ENCODE data around the gene MRNIP.

The MRNIP gene, protein sequence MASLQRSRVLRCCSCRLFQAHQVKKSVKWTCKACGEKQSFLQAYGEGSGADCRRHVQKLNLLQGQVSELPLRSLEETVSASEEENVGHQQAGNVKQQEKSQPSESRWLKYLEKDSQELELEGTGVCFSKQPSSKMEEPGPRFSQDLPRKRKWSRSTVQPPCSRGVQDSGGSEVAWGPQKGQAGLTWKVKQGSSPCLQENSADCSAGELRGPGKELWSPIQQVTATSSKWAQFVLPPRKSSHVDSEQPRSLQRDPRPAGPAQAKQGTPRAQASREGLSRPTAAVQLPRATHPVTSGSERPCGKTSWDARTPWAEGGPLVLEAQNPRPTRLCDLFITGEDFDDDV

GRCh38 chr5:179858586-179859427 lies at the start of gene MRNIP:
TSS of gene MRNIP (minus strand) at chr5:179858817. CDS start at chr5:179858796, 21 bp downstream.
- peak; percentile 95 for DNase-seq

DNA sequence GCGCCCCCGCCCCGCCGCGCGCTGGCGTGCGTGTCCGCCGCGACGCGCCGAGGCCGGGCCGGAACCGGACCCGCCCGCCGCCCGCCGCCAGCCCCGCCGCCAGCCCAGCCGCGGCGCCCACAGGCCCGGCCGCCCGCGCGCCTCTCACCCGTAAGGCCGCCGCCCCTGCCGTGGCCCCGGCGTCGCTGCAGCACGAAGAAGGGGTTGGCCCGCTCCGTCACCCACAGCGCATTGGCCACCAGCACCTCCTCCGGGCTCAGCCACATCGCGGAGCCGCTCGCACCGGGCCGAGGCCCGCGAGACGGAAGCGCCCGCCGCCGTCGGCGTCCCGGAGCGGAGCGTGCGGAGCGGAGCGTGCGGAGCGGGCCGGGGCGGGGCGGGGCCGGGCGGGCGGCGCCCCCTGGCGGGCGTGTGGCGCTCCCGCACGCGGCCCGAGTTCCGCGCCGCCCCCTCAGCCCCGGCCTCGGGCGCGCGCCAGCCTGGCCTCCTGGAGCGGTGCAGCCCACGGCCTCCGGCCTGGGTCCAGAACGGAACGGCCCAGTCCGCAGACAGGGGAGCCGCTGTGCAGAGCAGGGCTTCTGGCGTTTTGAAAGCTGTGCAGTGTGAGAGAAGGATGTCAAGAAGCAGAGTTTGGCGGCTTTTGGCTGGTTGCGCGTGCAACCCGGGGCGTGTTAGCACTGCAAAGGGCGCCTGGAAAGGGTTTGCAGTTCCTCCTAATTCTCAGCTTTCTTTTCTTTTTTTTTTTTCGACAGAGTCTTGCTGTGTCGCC lies 49.1 kb upstream of the MRNIP start, which contains the start of gene TBC1D9B:
Gene TBC1D9B, minus strand, starts transcription at position 342 of the 769 bp plus-strand sequence. Its CDS starts 76 bp downstream, at position 266.
- peak; percentile 89 for DNase-seq

- peak; percentile 72 for DNase-seq
Measured at GRCh38 chr5:179906795-179907555, 48.4 kb upstream of the MRNIP start.

DNA sequence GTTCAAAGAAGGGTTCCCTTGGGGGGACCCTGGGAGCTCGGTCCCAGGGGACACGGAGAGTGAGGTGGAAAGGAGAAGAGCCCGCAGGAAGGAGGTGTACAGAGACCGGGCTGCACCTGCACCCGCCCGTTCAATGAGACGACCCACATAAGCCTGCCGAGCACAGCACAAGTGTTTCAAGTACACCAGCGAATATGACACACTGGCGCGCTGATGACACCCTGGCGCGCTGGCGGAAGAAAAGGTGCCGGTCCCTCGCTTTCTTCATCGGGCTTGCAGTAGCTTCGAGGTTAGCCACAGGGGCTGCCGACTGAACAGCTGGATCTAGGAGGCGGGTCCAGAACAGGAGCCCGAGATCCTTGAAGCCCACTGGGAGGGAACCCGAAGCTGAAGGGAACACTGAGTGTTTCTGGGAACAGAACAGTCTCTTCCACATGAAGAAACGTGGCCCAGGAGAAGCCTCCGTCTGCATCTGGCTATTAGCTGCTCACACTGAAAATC lies 47.7 kb upstream of the MRNIP start:
- no peak for DNase-seq

DNA sequence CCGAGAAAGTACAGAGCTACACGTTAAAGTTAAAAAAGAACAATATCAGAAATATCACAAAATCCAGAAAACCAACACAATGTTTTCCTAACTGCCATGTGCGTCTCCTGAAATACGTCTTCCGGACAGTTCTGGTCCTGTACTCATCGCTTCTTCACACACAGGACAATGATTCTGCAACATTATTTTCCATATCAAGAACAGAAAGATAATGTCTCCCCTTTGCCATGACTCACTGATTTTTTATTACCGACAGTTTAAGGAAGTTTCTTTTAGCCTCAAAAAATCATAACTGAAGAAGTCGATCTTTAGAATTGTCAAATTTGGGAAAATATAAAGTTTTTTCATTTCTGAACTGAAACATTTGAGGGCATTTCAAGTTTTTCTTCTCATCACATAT lies 46.5 kb upstream of the MRNIP start:
- DNase-seq, result no peak

DNA sequence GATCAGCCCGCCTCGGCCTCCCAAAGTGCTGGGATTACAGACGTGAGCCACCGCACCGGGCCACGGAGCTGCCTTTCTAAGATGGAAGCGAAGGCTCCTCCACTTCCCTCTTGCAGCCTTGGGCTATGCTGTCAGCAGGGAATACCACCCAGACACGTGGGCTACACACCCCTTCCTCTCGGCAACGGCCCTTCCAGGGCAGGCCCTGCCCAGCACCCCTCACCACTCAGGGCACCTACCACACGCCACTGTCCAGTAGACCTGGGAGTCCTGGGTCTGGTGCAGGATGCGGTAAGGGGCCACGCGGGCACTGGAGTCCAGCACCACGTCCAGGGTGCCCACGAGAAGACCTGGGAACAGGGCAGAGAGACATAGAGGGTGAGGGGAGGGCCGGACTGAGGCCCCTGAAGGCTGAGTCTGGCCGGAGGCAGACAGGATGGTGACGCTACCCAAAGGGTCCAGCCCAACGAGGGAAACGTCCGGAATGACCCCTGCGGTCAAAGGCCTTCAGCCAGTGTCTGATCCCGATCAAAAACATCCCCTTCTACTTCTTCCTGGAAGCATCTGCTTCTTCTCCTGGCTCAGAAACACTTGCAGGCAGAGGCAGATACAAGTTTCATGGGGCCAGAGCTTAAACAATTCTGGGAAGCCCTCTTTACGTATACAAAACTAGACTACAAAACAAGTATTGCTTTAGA lies 46.0 kb upstream of the MRNIP start:
- DNase-seq, result no peak

- DNase-seq, result no peak
Measured at GRCh38 chr5:179902763-179903158, 44.1 kb upstream of the MRNIP start.

- no peak for DNase-seq
Measured at GRCh38 chr5:179901915-179902762, 43.5 kb upstream of the MRNIP start.

DNA sequence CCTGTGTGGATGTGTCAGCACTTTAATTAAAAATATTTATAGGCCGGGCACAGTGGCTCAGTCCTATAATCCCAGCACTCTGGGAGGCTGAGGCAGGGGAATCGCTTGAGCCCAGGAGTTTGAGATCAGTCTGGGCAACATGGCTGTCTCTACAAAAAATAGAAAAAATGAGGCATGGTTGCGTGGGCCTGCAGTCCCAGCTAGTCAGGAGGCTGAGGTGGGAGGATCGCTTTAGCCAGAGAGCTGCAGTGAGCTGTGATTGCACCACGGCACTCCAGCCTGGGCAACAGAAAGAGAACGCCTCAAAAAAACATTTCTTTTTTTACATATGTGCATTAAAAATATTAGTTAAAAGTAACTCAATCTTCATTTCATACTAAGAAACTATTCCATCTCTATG lies 42.8 kb upstream of the MRNIP start:
- no peak for DNase-seq

GRCh38 chr5:179900711-179901110 lies 42.1 kb upstream of the MRNIP start:
- no peak for DNase-seq

DNA sequence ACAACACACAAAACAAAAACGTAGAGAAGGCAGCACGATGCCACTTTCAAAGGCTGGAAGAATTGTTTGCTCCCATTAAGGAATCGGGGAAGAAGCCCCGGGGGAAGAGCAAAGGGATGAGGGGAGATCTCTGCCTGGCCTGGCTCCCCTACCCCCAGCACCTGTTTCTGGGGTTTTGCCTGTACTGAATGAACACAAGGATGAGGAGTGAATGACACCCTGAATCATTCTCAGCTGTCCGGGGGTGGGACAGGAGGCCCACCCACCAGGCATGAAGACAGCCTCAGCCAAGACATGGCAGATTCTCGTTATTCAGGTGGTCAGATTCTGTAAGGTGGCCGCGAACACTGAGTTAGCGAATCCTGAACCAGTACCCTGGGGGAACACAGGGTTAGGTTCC lies 41.6 kb upstream of the MRNIP start:
- no peak for DNase-seq

- no peak for DNase-seq
Measured at GRCh38 chr5:179895861-179896260, 37.2 kb upstream of the MRNIP start.

GRCh38 chr5:179893958-179894895 lies 35.6 kb upstream of the MRNIP start:
- DNase-seq, result no peak

DNA sequence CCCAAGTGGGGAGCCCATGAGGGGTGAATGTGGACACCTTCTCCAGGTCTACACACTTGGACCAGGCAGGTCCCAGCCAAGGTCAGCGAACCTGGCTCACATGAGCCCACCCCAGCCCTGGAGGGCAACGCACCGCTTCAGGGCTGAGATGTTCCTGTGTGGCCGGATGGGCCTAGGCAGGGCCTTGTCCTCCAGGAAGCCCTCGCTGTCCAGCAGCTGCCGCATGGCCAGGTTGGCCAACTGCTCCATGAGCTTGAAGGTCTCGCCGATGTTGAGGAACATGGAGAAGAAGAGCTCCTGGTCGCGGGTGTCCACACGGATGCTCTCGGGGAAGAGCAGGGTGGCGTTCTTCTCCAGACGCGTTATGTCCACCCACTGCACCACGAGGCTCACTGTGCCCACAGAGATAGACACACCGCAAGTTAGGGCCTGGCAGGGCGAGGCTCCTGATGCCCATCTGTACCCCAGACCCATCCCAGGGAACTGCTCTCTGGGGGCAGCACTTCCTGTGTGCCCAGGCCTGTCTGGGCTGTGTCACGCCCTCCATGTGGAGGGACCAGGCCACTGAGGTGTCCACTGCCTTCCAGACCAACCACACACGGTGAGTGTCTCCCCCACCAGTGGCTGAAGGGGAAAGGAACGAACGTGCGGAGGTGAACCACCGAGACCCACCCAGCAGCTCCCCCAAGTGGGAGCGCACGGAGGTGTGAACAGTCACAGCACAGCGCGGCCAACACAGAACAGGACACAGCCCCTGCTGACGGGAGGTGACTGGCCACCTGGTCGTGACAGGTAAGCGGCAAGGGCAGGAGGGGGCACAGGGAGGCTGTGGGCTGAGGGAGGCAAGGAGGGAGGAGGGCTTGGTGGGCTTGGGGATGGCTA lies 34.7 kb upstream of the MRNIP start:
- no peak for DNase-seq

DNA sequence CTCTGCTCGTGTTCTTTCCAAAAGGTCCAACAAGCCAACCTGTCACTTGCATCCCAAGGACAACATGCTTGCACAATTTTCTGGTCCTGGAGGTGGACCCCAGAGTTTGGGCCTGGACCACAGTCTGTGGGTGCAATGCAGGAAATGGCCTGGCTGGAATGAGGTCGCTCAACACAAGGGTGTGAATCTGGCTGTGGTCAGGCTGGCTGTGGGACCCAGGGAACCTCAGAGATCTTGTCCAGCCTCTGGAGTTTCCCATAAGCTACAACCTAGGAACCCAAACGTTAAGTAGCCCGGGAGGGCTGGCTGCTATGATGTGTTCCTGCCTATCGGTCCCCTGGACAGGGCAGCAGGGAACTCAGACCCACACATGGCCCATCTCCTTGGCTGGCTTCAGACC lies 33.6 kb upstream of the MRNIP start:
- no peak for DNase-seq

- no peak for DNase-seq
Measured at GRCh38 chr5:179890751-179891682, 32.4 kb upstream of the MRNIP start.

DNA sequence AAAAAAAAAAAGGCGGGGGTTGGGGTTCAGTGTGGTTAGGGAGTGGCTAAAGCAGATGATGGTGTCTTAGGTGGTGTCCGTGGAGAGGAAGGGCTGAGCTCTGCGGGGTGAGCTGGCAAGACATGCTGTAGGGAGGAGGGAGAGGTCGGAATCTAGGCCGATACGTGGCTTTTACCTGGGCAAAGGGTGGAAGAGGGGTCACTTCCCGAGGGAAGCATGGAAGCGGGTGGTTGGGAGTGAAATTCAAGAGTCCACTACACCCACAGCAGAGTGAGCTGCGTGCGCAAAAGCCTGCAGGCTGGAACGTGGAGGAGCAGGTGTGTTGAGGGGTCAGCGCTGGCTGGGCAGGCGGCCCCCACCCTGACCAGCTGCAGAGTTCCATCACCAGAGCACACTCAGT lies 31.3 kb upstream of the MRNIP start:
- DNase-seq, result no peak

Measured in activated CD8-positive, alpha-beta memory T cell treated with anti-CD3 and anti-CD28 coated beads for 24 hours (primary cell).